Endothelial cell of umbilical vein (primary cell): ENCODE measurements around the gene FBXL2. TPM values are rescaled to one million over a fixed set of nuclear protein-coding genes. Genes with fewer than 3 reads are reported as not detected.

ENCODE experiments used
- BruUV-seq: library from RNA; stranded (reverse); fragments of 400-500 nt; replicated peaks from 2 replicates; lab custom pipeline; 2021; lab: Mats Ljungman, UMichigan
- CTCF ChIA-PET: fragments of 300-600, 350-600 bp; sonication (Branson Sonifier 250); formaldehyde crosslinking; loops from one replicate; lab custom pipeline; 2021; ENCODE audit warnings: antibody characterized with exemption, inconsistent platforms; lab: Charles Lee
- POLR2A ChIA-PET: fragments of 300-600, 350-600 bp; sonication (Branson Sonifier 250); formaldehyde crosslinking; loops from one replicate; lab custom pipeline; 2021; ENCODE audit warnings: antibody characterized with exemption, inconsistent platforms; lab: Charles Lee
- DNase-seq: peaks from one replicate; pipeline ENCODE4 v3.0.0-alpha.2; 2011; ENCODE audit warnings: low read depth, low spot score
- FAIRE-seq: peaks from 2 replicates; lab custom pipeline; 2011; peaks lifted over from hg19 to GRCh38; lab: Jason Lieb, UNC
- H2AFZ ChIP-seq: 2 replicates; pipeline ENCODE4 v1.6.0; 2012; ENCODE audit warnings: low read depth, low read length, control low read depth, inconsistent platforms
- H3K27ac ChIP-seq: 2 replicates; pipeline ENCODE4 v1.5.1; 2011; ENCODE audit warnings: low read depth, mild to moderate bottlenecking, control low read depth, low read length, moderate library complexity; ENCODE audit not compliant: insufficient read depth
- H3K27me3 ChIP-seq, 2 experiments: 2 replicates each; pipeline versions ENCODE4 v1.6.0 to v1.6.1; 2011; ENCODE audit warnings: low read length in 2 of 2, mixed read lengths in 1 of 2; ENCODE audit not compliant: control insufficient read depth in 2 of 2, insufficient read depth in 2 of 2
- H3K36me3 ChIP-seq, 2 experiments: 2 replicates in 1 of 2; 3 replicates in 1 of 2; pipeline ENCODE4 v1.5.1; 2011; ENCODE audit warnings: low read length in 2 of 2, mild to moderate bottlenecking in 1 of 2, moderate library complexity in 1 of 2; ENCODE audit not compliant: control insufficient read depth in 2 of 2, insufficient read depth in 2 of 2; ENCODE audit errors: extremely low read depth in 1 of 2
- H3K4me1 ChIP-seq: 3 replicates; pipeline ENCODE4 v1.5.1; 2011; ENCODE audit warnings: mild to moderate bottlenecking, low read length; ENCODE audit not compliant: control insufficient read depth, insufficient read depth; ENCODE audit errors: extremely low read depth
- H3K4me2 ChIP-seq: 2 replicates; pipeline ENCODE4 v1.6.1; 2011; ENCODE audit warnings: low read length, control low read depth, mixed read lengths; ENCODE audit not compliant: insufficient read depth
- H3K4me3 ChIP-seq, 3 experiments: fragments of 200-600 bp in 1 of 3; sonication (generic), shearing (Covaris generic) in 1 of 3; replicated peaks in 1 of 3; 2 replicates each; pipeline ENCODE4 v1.5.1; 2011 to 2016; ENCODE audit warnings: control low read depth in 3 of 3, low read length in 3 of 3, mild to moderate bottlenecking in 2 of 3, inconsistent platforms in 1 of 3, low read depth in 1 of 3, moderate library complexity in 1 of 3; ENCODE audit not compliant: insufficient read depth in 1 of 3
- H3K79me2 ChIP-seq: 2 replicates; pipeline ENCODE4 v1.6.0; 2012; ENCODE audit warnings: low read length, inconsistent platforms; ENCODE audit not compliant: control insufficient read depth, insufficient read depth
- H3K9ac ChIP-seq: replicated peaks from 2 replicates; pipeline ENCODE3; 2011; ENCODE audit warnings: low read length, control low read depth; ENCODE audit not compliant: insufficient read depth; ENCODE audit errors: extremely low read depth
- H3K9me1 ChIP-seq: replicated peaks from 3 replicates; pipeline ENCODE4 v1.6.0; 2011; ENCODE audit warnings: mild to moderate bottlenecking, low read length; ENCODE audit not compliant: control insufficient read depth, insufficient read depth; ENCODE audit errors: extremely low read depth
- H3K9me3 ChIP-seq: replicated peaks from 2 replicates; pipeline ENCODE4 v1.5.1; 2012; ENCODE audit warnings: low read length, inconsistent platforms; ENCODE audit not compliant: control insufficient read depth, insufficient read depth
- H4K20me1 ChIP-seq: replicated peaks from 2 replicates; pipeline ENCODE3; 2011; ENCODE audit warnings: mild to moderate bottlenecking, low read length; ENCODE audit not compliant: control insufficient read depth, insufficient read depth; ENCODE audit errors: extremely low read depth
- CTCF ChIP-seq, 2 donors: IDR thresholded peaks; 1 replicate in 1 of 2; 2 replicates in 1 of 2; pipeline ENCODE4 v1.5.1; 2011; ENCODE audit warnings: low read length in 2 of 2, mild to moderate bottlenecking in 2 of 2, moderate library complexity in 2 of 2, control low read depth in 1 of 2, inconsistent platforms in 1 of 2, low read depth in 1 of 2; ENCODE audit not compliant: insufficient read depth in 1 of 2; ENCODE audit errors: extremely low read depth in 1 of 2
- FOS ChIP-seq: IDR thresholded peaks from 2 replicates; pipeline ENCODE4 v1.6.1; 2011; ENCODE audit warnings: mild to moderate bottlenecking, low read length, moderate library complexity, borderline replicate concordance; ENCODE audit not compliant: insufficient read depth
- JUN ChIP-seq: IDR thresholded peaks from 2 replicates; pipeline ENCODE4 v1.6.1; 2011; ENCODE audit warnings: borderline replicate concordance, low read depth; ENCODE audit not compliant: insufficient read length, insufficient read depth
- MAX ChIP-seq: IDR thresholded peaks from 2 replicates; pipeline ENCODE4 v1.6.1; 2011; ENCODE audit not compliant: insufficient read depth, insufficient read length
- MYC ChIP-seq: IDR thresholded peaks from one replicate; pipeline ENCODE4 v1.6.1; 2011; ENCODE audit warnings: mild to moderate bottlenecking, low read depth, low read length
- POLR2AphosphoS5 ChIP-seq: IDR thresholded peaks from 2 replicates; pipeline ENCODE4 v1.6.1; 2012; ENCODE audit warnings: low read depth, mild to moderate bottlenecking, control low read depth, low read length, moderate library complexity; ENCODE audit not compliant: insufficient read depth
- dilution Hi-C: fragments of 300-500 bp; cut with MboI; formaldehyde crosslinking; loops from one replicate; pipeline ENCODE4 v1.15.0; 2019; ENCODE audit warnings: low sequenced_read_pairs; ENCODE audit not compliant: extremely low pct_ligation_motif_present
- intact Hi-C: fragments of 100-400 bp; cut with micrococcal nuclease; formaldehyde crosslinking; loops from one replicate; pipeline ENCODE4 v1.10.0; 2022
- polyA plus RNA-seq, 4 experiments: library from polyadenylated mRNA; depleted of rRNA in 3 of 4; stranded (reverse) in 3 of 4; unstranded in 1 of 4; fragments of >200 nt; gene quantifications; 2 replicates each; pipeline versions ENCODE4 v1.2.1 to v1.2.3, GENCODE V29; 2011 to 2012; ENCODE audit warnings: missing spikeins in 1 of 4
- total RNA-seq: library from RNA; stranded (reverse); gene quantifications from 2 replicates; pipeline ENCODE4 v1.2.3, GENCODE V29; 2021

The FBXL2 gene
- total and polyA plus RNA-seq, 2 donors (not counting 3 experiments of a cell fraction or from before 2014, with no cell fraction given), result 21.7 to 44.7 TPM

- DNase-seq, result no peak
- BruUV-seq, result no TSS peak
- no peaks in the 10 kb centered on the region for H3K27me3 ChIP-seq
- peak; percentile 12 for FAIRE-seq
- H3K36me3 ChIP-seq, result peaks cover 0 to 2% of the 10 kb centered on the region in 2 experiments
- no peak overlapping the region for H3K27ac ChIP-seq
- H3K4me3 ChIP-seq, result no peak overlapping the region
- H3K4me2 ChIP-seq, result no peak overlapping the region
- no peaks in the 10 kb centered on the region for H3K9me1 ChIP-seq
- H3K4me1 ChIP-seq, result no peaks in the 10 kb centered on the region
- peaks cover 14% of the 10 kb centered on the region for H4K20me1 ChIP-seq
- ChIA-PET CTCF (interaction anchor here (1.0 to 1.2 kb wide), 3 partner anchors 11 to 357 kb away, joined by 3 to 5 read pairs (median 5); no protein-coding TSS in a partner anchor), POLR2A (no interaction called here)
- intact Hi-C loops, result no loop called here
- no peak overlapping the region for H2AFZ ChIP-seq
- TF ChIP-seq POLR2AphosphoS5 (no peak), JUN (no peak), FOS (no peak), CTCF (IDR thresholded peaks at IDR 0.05; ENCODE audit: extremely low read depth in 1 of 2, insufficient read depth in 1 of 2, low read depth in 1 of 2, low read length in 2 of 2) (no peak), MAX (no peak), MYC (no peak)
- no peak overlapping the region for H3K9ac ChIP-seq
- peaks cover 98% of the 10 kb centered on the region for H3K79me2 ChIP-seq
- H3K9me3 ChIP-seq, result no peaks in the 10 kb centered on the region
- dilution Hi-C loops, result no loop called here
Observed at GRCh38 chr3:33430061-33430460, 152.8 kb downstream of the FBXL2 start.
